Measurements from ENCODE around the gene ARID3C.

Gene ARID3C

DNA sequence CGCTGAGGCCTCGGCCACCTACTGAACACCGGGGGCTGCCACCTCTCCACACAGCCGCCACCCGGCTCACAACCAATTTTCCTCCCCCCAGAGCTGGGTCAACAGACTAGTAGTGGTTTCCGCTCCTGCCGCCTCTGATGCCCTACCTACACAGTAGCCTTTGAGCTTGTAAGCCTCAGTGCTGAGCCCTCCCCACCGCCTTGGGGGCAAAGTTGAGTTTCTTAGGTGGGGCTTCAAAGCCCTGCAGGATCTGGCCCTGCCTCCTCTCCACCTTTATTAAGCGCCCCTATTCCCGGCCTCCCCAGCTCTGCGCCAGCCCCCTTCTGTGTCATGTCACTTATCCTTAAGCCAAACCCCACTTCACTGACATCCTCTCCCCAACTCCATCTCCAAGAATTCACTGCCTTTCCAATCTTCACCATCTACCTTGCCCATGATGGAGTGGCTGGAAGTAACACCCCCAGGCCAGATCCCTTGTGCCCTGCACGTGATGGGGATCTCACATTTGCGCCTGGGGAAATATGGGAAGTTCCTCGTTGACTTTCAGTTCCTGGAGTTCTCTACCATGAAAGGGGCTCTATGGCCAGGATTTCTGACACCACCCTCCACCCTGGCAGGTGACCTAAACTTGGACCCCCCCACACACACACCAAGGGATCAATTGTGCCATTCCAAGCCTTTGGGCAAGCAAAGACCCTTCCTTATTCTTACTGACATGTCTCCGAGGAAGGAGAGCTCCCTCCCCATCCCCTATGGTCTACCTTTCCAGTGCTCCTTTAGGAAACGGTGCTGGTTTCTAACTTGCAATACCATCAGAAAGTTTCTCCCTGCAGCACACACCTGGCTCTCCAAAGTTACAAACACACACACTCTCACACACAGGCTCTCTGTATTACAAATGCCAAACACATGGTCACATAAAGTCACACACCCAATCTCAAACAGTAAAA, 36.7 kb downstream of the ARID3C start:
- no peak overlapping the region; the same call in 1 of the 2 replicates for H3K4me2 ChIP-seq
- no peak overlapping the region for H3K27ac ChIP-seq
- 0 out of 2 replicates have a peak overlapping the region, but pooled peaks have one; percentile 49 for H2AFZ ChIP-seq (ENCODE audit: low read depth)
- no peak overlapping the region for H3K4me3 ChIP-seq (IDR thresholded peaks at IDR 0.05; ENCODE audit: insufficient read depth, low read depth, low read length)
- no peaks in the 10 kb centered on the region for H3K36me3 ChIP-seq (ENCODE audit: insufficient read depth)
- no peaks in the 10 kb centered on the region for H3K4me1 ChIP-seq (ENCODE audit: low read depth, poor library complexity, severe bottlenecking)
- H3K27me3 ChIP-seq (ENCODE audit: insufficient read depth, low read depth), result peaks cover 37% of the 10 kb centered on the region
- H4K20me1 ChIP-seq (ENCODE audit: insufficient read depth), result no peaks in the 10 kb centered on the region
- TF ChIP-seq, protein P1, sequence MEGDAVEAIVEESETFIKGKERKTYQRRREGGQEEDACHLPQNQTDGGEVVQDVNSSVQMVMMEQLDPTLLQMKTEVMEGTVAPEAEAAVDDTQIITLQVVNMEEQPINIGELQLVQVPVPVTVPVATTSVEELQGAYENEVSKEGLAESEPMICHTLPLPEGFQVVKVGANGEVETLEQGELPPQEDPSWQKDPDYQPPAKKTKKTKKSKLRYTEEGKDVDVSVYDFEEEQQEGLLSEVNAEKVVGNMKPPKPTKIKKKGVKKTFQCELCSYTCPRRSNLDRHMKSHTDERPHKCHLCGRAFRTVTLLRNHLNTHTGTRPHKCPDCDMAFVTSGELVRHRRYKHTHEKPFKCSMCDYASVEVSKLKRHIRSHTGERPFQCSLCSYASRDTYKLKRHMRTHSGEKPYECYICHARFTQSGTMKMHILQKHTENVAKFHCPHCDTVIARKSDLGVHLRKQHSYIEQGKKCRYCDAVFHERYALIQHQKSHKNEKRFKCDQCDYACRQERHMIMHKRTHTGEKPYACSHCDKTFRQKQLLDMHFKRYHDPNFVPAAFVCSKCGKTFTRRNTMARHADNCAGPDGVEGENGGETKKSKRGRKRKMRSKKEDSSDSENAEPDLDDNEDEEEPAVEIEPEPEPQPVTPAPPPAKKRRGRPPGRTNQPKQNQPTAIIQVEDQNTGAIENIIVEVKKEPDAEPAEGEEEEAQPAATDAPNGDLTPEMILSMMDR (conservative IDR thresholded peaks at IDR 0.05; ENCODE audit: low read depth, low read length), result peak; percentile 14; the same call in 1 of the 2 replicates
- H3K9ac ChIP-seq, result no peak overlapping the region
- H3K79me2 ChIP-seq (ENCODE audit: insufficient read depth, low read depth), result no peaks in the 10 kb centered on the region

DNA sequence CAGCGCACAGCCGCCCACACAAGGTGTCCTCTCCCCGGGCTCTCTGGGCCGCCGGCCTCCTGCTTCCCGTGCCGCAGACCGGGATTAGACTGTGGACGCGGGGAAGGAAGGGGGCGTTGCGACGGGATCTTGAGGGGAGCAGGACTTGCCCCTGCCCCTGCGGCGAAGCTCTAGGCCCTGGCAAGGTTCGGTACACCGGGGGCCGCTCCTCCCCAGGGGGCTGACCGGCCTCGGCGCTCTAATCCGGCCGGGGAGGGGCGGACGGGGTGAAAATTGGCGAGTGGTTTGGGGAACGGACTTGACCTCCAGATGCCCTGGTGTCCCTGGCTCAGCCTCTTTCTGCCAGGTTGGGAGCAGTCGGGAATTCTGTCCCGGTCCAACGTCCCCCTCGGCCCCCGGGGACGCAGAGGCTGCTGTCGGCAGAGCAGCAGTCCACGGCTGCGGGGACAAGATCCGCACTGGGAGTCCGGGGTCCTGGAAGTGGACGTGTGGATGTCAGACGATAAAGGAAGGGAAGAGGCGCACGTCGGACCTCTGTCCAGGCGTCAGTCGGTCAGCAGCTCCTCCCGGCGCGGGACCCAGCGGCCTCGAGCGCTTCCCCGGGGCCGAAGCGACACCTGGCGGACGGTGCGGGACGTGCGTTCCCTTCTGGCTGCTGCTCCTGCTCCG, 37.5 kb downstream of the ARID3C start:
- Histone ChIP-seq H3K4me3 (IDR thresholded peaks at IDR 0.05; ENCODE audit: insufficient read depth, low read depth, low read length) (no peak overlapping the region), H3K36me3 (ENCODE audit: insufficient read depth) (no peaks in the 10 kb centered on the region), H3K4me2 (peak overlapping the region; percentile 84), H4K20me1 (ENCODE audit: insufficient read depth) (no peaks in the 10 kb centered on the region), H3K4me1 (ENCODE audit: low read depth, poor library complexity, severe bottlenecking) (no peaks in the 10 kb centered on the region), H3K79me2 (ENCODE audit: insufficient read depth, low read depth) (no peaks in the 10 kb centered on the region), H3K9ac (no peak overlapping the region), H3K27me3 (ENCODE audit: insufficient read depth, low read depth) (peaks cover 45% of the 10 kb centered on the region), H2AFZ (ENCODE audit: low read depth) (peak overlapping the region; percentile 49), H3K27ac (no peak overlapping the region)
- TF ChIP-seq, protein P1 (conservative IDR thresholded peaks at IDR 0.05; ENCODE audit: low read depth, low read length), result peak; percentile 74

DNA sequence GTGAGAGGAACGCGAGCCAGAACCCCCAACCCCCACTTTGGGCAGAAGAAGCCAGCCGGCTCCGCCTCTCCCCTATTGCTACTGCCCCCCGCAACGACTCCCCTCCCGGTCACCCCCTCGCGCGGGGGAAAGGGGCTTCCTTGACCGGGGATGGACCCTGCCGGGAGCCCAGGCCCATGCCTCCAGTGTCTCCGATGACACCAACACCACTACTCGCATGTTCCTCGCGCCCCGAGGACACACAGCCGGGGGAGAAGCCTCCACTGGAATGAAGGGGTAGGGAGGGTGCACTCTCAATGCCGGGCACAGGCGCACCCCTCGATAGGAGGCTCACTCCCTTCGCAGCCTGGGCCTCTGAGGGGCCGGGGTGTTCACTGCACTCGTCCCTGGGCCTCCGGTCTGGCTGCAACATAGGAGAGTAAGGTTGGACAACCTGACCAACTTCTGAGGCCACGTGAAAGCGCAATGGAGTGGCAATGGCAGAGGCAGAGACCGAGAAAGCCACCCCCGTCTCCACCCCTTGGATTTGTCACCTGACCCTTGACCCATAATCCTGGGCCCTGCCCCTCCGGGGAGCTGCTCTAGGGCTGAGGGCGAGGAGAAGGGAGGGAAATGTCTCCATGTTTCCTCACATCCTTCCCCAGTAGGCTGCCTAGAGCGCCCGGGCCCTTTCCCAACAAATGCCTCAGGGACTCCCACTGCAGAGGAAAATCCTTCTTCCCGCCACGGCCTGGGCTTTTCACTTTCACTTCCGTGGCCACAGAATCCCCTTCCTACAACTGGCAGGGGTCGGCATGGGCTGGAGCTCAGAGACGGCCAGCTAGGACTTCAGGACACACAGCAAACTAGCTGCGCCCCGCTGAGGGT, 38.3 kb downstream of the ARID3C start:
- TF ChIP-seq, protein P1 (conservative IDR thresholded peaks at IDR 0.05; ENCODE audit: low read depth, low read length), result no peak
- H2AFZ ChIP-seq (ENCODE audit: low read depth), result peak overlapping the region; percentile 49
- H3K27me3 ChIP-seq (ENCODE audit: insufficient read depth, low read depth), result peaks cover 50% of the 10 kb centered on the region
- no peak overlapping the region for H3K27ac ChIP-seq
- no peaks in the 10 kb centered on the region for H4K20me1 ChIP-seq (ENCODE audit: insufficient read depth)
- no peaks in the 10 kb centered on the region for H3K36me3 ChIP-seq (ENCODE audit: insufficient read depth)
- peak overlapping the region; percentile 84 for H3K4me2 ChIP-seq
- no peaks in the 10 kb centered on the region for H3K79me2 ChIP-seq (ENCODE audit: insufficient read depth, low read depth)
- no peaks in the 10 kb centered on the region for H3K4me1 ChIP-seq (ENCODE audit: low read depth, poor library complexity, severe bottlenecking)
- no peak overlapping the region for H3K9ac ChIP-seq
- H3K4me3 ChIP-seq (IDR thresholded peaks at IDR 0.05; ENCODE audit: insufficient read depth, low read depth, low read length), result no peak overlapping the region
